Right lobe of liver (tissue), 6 donors: ENCODE data around the gene TBX1. TPM values are rescaled to one million over a fixed set of nuclear protein-coding genes. Genes with fewer than 3 reads are reported as not detected.

ENCODE experiments used
- ATAC-seq, 4 donors: fragments of 200-7000 bp; cut with Tn5 transposase; one replicate each; pipeline ENCODE4 v1.9.1; 2020; ENCODE audit warnings: mild to moderate bottlenecking in 4 of 4, moderate library complexity in 4 of 4
- DNase-seq, 3 donors: peaks; one replicate each; pipeline ENCODE4 v3.0.0-alpha.2; 2020
- H3K27ac ChIP-seq, 3 donors: fragments of 200-600 bp; one replicate each; pipeline ENCODE4 v1.8.0; 2022
- H3K27me3 ChIP-seq, 2 donors: fragments of 200-600 bp; one replicate each; pipeline ENCODE4 v1.8.0; 2022
- H3K36me3 ChIP-seq, 4 donors: fragments of 200-600 bp; sonication (generic) in 1 of 4; one replicate each; pipeline versions ENCODE4 v1.5.1 to v1.8.0; 2017 to 2022; ENCODE audit warnings: control low read depth in 1 of 4
- H3K4me1 ChIP-seq, 4 donors: fragments of 200-600 bp; sonication (generic) in 1 of 4; one replicate each; pipeline versions ENCODE4 v1.5.1 to v1.8.0; 2017 to 2022; ENCODE audit warnings: control low read depth in 1 of 4
- H3K4me3 ChIP-seq, 3 donors: fragments of 200-600 bp; one replicate each; pipeline ENCODE4 v1.8.0; 2022
- H3K9me3 ChIP-seq, 4 donors: fragments of 200-600 bp; sonication (generic) in 1 of 4; one replicate each; pipeline versions ENCODE4 v1.5.1 to v1.8.0; 2017 to 2022; ENCODE audit warnings: control low read depth in 1 of 4
- CTCF ChIP-seq, 4 donors: fragments of 200-600 bp in 3 of 4; fragments of 450-650 bp in 1 of 4; IDR thresholded peaks; one replicate each; pipeline versions ENCODE4 v1.5.1 to v1.8.0; 2016 to 2022; ENCODE audit warnings: antibody characterized with exemption in 4 of 4, mild to moderate bottlenecking in 2 of 4
- POLR2A ChIP-seq: fragments of 450-650 bp; IDR thresholded peaks from one replicate; pipeline ENCODE4 v1.6.1; 2017; ENCODE audit warnings: antibody characterized with exemption, mild to moderate bottlenecking
- WGBS: methylation state at CpG from one replicate; pipeline ENCODE4 v1.1.6; 2018; ENCODE audit warnings: low coverage, low lambda C conversion rate; ENCODE audit not compliant: insufficient coverage; ENCODE audit errors: missing lambda C conversion rate; 5-methylcytosine and 5-hydroxymethylcytosine counted together
- intact Hi-C, 2 donors: fragments of 100-400 bp; cut with DNase I; formaldehyde crosslinking; loops; one replicate each; pipeline versions ENCODE4 v1.11.2 to v1.14.1; 2022
- total RNA-seq, 6 experiments: library from RNA; depleted of rRNA in 2 of 6; stranded (reverse); fragments of >200 nt in 2 of 6; fragmentation: NEBNext Ultra II Directional in 3 of 6; extraction: Animal tissue kit (Norgen Biotek cat#: 25700) in 3 of 6; gene quantifications; one replicate each; pipeline versions ENCODE4 v1.1.0 to v1.2.4, GENCODE V29; 2016 to 2023
- donor health status: DM: no; HTN: yes; CAD: no.
- donor health status: DM: no; HTN: no; CAD: no.
- donor health status: DM: no; HTN: no; CAD: no.
- donor health status: DM: no; HTN: yes; CAD: no.
- donor health status: DM: no; HTN: yes; CAD: no.

Gene TBX1
- total RNA-seq, 6 experiments from 2014 or later, result 0.24 to 0.37 (median 0.30) TPM; not detected in 2

- Histone ChIP-seq H3K9me3 (no peaks in the 10 kb centered on the region), H3K27me3 (no peaks in the 10 kb centered on the region), H3K4me1 (no peaks in the 10 kb centered on the region), H3K36me3 (no peaks in the 10 kb centered on the region), H3K27ac (no peak overlapping the region), H3K4me3 (no peak overlapping the region)
- DNase-seq (peak in 1 of 3 donors; percentile 11), ATAC-seq (no peak)
- intact Hi-C loops, result no loop called here
- TF ChIP-seq CTCF (IDR thresholded peaks at IDR 0.05) (no peak), POLR2A (no peak)
- 91% methylated on average over 11 of the region's 14 CpGs for WGBS
Observed at GRCh38 chr22:19816372-19817119, 56.0 kb downstream of the TBX1 start.

Other genes starting within 250 kb of the TBX1 start
- 10 to 100 TPM in 2 of 6 experiments, 1 to 10 TPM in 4; 4.4 to 12.1 (median 5.7) TPM for gene CLDN5, start 236.4 kb upstream of the TBX1 start, total RNA-seq
- 1 to 10 TPM; 1.3 to 3.7 (median 2.1) TPM for gene SEPTIN5, start 46.3 kb upstream of the TBX1 start, total RNA-seq
- gene GP1BB, start 37.2 kb upstream of the TBX1 start, total RNA-seq, result 1 to 10 TPM in 1 of 6 experiments, under 1 TPM in 4, not detected in 1; 0.15 to 1.3 (median 0.62) TPM
- gene GNB1L, start 94.1 kb downstream of the TBX1 start, total RNA-seq, result 1 to 10 TPM; 1.4 to 3.2 (median 2.7) TPM
- gene RTL10, start 94.1 kb downstream of the TBX1 start, total RNA-seq, result 1 to 10 TPM; 6.4 to 9.1 (median 6.6) TPM
- gene COMT, start 181.0 kb downstream of the TBX1 start, total RNA-seq, result 100 to 1,000 TPM; 144 to 270 (median 200) TPM
- 10 to 100 TPM; 35.9 to 47.8 (median 44.3) TPM for gene TXNRD2, start 181.0 kb downstream of the TBX1 start, total RNA-seq